Measurements from ENCODE around the gene SIX1. TPM values are rescaled to one million over a fixed set of nuclear protein-coding genes. Genes with fewer than 3 reads are reported as not detected.

The SIX1 gene
- total and polyA plus RNA-seq, 2 experiments from 2014 or later: 0.12 to 0.46 TPM

DNA sequence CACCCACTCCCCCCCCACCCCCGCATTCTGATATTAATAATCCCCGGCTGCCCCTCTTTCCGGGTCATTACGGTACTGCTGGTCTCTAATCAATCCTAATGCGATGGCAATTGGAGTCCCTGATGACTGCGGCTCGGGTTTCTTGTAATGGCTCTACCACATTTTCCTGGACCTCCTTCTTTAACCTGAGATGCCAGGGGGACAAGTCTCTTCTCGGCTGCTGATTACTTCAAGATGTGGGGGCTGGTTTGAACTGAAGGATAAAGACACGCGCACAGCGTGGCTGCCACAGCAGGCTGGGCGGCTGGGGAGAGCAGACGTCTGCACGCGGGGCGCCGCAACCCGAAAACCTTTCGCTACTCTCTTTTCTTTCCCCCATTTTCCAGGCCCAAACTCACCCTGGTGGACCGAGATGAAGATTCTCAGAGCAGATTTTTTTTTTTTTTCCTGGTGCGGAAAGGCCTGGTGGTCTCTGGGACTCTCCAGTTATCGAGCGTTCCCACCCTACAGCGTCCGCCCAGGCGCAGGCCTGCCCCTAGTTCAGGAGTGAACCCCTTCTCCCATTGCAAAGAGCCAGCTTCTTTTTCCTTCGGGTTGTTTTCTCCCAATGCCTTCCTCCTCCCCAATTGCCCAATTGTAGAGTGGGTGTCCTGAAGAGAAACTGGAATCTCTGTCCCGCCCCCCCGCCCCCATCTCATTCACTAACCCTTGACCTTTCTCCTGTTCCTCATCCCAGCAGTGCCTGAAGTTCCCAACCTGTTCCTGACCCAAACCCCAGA is 6.0 kb upstream of the SIX1 start:
- TF ChIP-seq, protein P1, sequence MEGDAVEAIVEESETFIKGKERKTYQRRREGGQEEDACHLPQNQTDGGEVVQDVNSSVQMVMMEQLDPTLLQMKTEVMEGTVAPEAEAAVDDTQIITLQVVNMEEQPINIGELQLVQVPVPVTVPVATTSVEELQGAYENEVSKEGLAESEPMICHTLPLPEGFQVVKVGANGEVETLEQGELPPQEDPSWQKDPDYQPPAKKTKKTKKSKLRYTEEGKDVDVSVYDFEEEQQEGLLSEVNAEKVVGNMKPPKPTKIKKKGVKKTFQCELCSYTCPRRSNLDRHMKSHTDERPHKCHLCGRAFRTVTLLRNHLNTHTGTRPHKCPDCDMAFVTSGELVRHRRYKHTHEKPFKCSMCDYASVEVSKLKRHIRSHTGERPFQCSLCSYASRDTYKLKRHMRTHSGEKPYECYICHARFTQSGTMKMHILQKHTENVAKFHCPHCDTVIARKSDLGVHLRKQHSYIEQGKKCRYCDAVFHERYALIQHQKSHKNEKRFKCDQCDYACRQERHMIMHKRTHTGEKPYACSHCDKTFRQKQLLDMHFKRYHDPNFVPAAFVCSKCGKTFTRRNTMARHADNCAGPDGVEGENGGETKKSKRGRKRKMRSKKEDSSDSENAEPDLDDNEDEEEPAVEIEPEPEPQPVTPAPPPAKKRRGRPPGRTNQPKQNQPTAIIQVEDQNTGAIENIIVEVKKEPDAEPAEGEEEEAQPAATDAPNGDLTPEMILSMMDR (IDR thresholded peaks at IDR 0.05; ENCODE audit: low read depth, low read length): no peak
- DNase-seq (ENCODE audit: low read depth in 1 of 2, low spot score in 1 of 2): no peak
- H3K4me3 ChIP-seq: peak overlapping the region; percentile 11
- H3K27me3 ChIP-seq: peaks cover 99% of the 10 kb centered on the region
- H3K36me3 ChIP-seq: no peaks in the 10 kb centered on the region
- peaks cover 18% of the 10 kb centered on the region for H3K4me1 ChIP-seq (ENCODE audit: low read depth)
- H3K9me3 ChIP-seq (ENCODE audit: low read depth): no peaks in the 10 kb centered on the region
- H3K27ac ChIP-seq: no peak overlapping the region

DNA sequence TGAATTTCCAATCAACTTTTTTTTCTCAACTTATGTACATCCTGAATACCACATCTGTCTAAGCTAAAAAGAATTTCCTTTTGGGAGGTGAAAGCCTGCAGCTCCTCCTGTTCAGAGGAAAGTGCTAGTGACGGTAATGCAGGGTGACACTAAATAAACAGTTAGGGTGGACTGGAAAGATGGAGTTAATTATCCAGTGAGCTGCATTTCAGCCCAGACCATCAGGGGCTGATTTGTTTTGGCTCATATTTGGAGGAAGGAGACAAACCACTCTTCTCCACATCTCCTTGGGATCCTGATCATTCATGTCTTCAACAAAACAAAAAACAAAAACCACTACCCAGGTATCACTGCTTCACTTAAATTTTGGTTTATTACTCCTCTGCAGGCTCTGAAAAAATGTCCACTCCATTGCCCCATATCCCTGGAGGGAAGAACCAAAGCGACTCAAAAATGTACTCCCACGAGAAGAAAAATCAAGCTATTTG is 5.1 kb upstream of the SIX1 start:
- Histone ChIP-seq H3K9me3 (ENCODE audit: low read depth) (no peaks in the 10 kb centered on the region), H3K27me3 (peaks cover 99% of the 10 kb centered on the region), H3K4me1 (ENCODE audit: low read depth) (peaks cover 24% of the 10 kb centered on the region), H3K36me3 (no peaks in the 10 kb centered on the region), H3K4me3 (no peak overlapping the region), H3K27ac (no peak overlapping the region)
- DNase-seq (ENCODE audit: low read depth in 1 of 2, low spot score in 1 of 2): no peak
- TF ChIP-seq, protein P1 (IDR thresholded peaks at IDR 0.05; ENCODE audit: low read depth, low read length): no peak

DNA sequence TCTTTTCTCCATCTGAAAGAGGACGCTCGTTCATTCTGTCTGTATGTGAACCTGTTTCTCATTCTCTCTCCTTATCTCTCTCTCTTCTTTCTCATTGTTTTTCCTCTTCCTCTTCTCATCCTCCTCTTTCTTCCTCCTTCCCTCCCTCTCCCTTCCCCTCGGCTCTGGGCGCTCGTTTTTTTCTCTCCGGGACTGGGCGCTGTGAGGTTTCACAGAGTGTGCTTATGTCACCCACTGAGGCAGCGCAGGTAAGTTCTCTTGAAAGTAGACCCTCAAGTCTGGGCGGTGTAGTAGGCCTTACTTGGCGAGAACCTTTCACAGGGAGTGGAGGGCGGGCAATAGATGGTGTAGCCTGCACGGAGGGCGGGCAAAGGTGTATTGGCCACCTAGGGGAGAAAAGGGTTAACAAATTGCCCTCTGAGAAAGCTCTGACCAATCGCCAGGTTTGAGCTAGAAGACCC is 4.5 kb upstream of the SIX1 start:
- Histone ChIP-seq H3K4me1 (ENCODE audit: low read depth) (peaks cover 18% of the 10 kb centered on the region), H3K27ac (no peak overlapping the region), H3K27me3 (peaks cover 99% of the 10 kb centered on the region), H3K36me3 (no peaks in the 10 kb centered on the region), H3K9me3 (ENCODE audit: low read depth) (no peaks in the 10 kb centered on the region), H3K4me3 (no peak overlapping the region)
- no peak for DNase-seq (ENCODE audit: low read depth in 1 of 2, low spot score in 1 of 2)
- TF ChIP-seq, protein P1 (IDR thresholded peaks at IDR 0.05; ENCODE audit: low read depth, low read length): no peak

DNA sequence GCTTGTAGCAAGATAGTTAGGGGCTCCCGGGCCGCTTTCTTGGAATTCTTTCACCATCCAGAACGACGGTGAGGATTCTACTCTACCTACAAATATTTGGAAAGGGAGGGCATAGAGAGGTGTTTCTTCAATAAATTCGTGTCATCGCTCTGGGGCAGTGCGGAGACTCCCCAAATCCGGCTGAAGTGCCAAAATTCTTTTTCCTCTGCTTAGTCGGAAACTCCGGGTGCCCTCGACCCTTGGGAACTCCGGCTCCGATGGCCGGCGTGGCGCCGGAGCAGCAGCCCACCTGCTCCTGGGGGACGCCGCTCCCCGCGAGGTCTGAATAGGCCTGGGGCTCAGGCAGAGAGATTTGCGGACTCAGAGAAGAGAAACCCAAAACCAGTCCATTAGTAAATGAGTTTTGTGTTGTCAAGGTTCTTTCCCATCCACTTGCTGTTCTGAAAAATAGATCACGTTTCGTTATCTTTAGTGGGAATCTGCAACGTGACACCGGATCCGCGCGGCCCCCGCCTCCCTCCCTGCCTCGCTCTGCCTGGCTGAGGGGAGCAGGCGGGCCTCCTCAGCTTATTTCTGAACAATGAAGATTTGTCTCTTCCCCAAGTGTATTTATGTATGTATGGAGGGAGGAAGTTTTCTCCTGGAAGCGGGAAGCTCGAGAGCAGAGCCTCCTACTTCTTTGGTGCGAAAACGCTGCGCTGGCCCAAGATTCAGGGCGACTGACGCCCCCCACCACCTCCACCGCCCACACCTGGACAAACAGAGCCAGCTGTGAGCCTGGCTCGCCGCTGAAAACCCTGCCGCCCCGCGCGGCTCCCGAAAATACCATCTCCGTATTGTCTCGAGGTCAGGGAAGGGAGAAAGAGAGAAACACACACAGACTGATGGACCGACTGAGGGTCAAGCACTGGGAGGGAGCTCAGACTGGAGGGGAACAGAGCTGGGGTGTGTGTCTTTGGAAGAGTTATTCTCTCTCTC is 3.7 kb upstream of the SIX1 start:
- Histone ChIP-seq H3K4me1 (ENCODE audit: low read depth) (peaks cover 14% of the 10 kb centered on the region), H3K4me3 (no peak overlapping the region), H3K27ac (no peak overlapping the region), H3K36me3 (no peaks in the 10 kb centered on the region), H3K9me3 (ENCODE audit: low read depth) (no peaks in the 10 kb centered on the region), H3K27me3 (peaks cover 99% of the 10 kb centered on the region)
- no peak for DNase-seq (ENCODE audit: low read depth in 1 of 2, low spot score in 1 of 2)
- TF ChIP-seq, protein P1 (IDR thresholded peaks at IDR 0.05; ENCODE audit: low read depth, low read length): no peak

DNA sequence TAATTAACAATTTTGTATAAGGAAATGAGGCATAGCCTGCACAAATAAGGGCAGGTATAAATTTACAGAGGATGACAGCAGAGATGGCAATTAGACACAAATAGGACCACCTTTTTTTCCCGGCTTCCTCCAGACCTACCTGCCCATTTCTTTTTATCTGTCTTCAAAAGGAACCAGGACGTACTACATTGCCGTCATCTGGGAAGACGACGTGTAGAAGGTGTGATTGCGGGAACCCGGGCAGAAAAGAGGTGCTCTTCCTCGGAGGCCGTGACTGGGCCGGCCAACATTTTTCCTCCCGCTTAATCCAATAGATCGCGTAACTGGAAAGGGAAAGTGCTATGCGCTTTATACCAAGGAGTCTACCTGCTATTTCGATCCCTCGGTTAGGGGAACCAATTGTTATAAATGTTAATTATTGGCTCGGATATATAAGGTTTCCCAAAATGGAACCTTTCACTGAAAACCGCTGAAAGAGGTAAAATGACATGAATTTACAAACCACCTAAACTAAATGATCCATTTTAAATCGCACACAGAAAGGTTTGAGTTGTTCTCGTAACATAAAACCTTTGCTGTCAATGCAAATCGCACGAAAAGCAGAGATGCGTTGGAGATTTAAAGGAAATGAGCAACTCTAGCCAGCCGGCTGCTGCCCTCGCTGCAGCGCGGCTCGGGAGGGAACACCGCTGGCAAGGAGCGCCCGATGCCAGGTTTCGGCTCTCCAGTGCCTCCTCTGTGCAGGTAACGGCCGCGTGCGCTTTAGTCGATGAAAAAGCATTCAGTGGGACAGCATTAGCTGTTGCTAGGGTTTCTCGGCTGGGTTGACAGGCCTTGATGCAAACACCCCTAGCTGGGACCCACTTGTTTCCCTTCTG is 2.8 kb upstream of the SIX1 start:
- Histone ChIP-seq H3K4me3 (no peak overlapping the region), H3K36me3 (no peaks in the 10 kb centered on the region), H3K27ac (no peak overlapping the region), H3K27me3 (peaks cover 100% of the 10 kb centered on the region), H3K4me1 (ENCODE audit: low read depth) (peaks cover 20% of the 10 kb centered on the region), H3K9me3 (ENCODE audit: low read depth) (no peaks in the 10 kb centered on the region)
- TF ChIP-seq, protein P1 (IDR thresholded peaks at IDR 0.05; ENCODE audit: low read depth, low read length): no peak
- DNase-seq (ENCODE audit: low read depth in 1 of 2, low spot score in 1 of 2): no peak

All from cardiac muscle cell (in vitro differentiated cells and primary cell).